Calu3 (cell line): Measurements from ENCODE around the gene LRRC36. TPM values are rescaled to one million over a fixed set of nuclear protein-coding genes. Genes with fewer than 3 reads are reported as not detected.

Experiments used
- BruUV-seq: library from RNA; stranded (reverse); fragments of 400-500 nt; replicated peaks from 2 replicates; lab custom pipeline; 2021; lab: Mats Ljungman, UMichigan
- CTCF ChIA-PET: fragments of 300-600 bp; sonication (Branson Sonifier 250); formaldehyde crosslinking; loops from one replicate; lab custom pipeline; 2022; ENCODE audit warnings: antibody characterized with exemption; lab: Charles Lee
- DNase-seq: peaks from one replicate; pipeline ENCODE4 v3.0.0; 2022
- H3K27ac Mint-ChIP-seq: one replicate; pipeline ENCODE4 v1.8.0; 2022; ENCODE audit warnings: mixed read lengths; ENCODE audit not compliant: unreplicated experiment
- H3K27me3 Mint-ChIP-seq: one replicate; pipeline ENCODE4 v1.8.0; 2022; ENCODE audit warnings: mixed read lengths; ENCODE audit not compliant: unreplicated experiment
- H3K36me3 Mint-ChIP-seq: one replicate; pipeline ENCODE4 v1.8.0; 2022; ENCODE audit warnings: mild to moderate bottlenecking, moderate library complexity, mixed read lengths; ENCODE audit not compliant: insufficient read depth, unreplicated experiment
- H3K4me1 Mint-ChIP-seq: one replicate; pipeline ENCODE4 v1.8.0; 2022; ENCODE audit warnings: mild to moderate bottlenecking, low read depth, mixed read lengths; ENCODE audit not compliant: unreplicated experiment
- H3K4me3 Mint-ChIP-seq: one replicate; pipeline ENCODE4 v1.8.0; 2022; ENCODE audit warnings: mild to moderate bottlenecking, low read depth, moderate library complexity, mixed read lengths; ENCODE audit not compliant: unreplicated experiment
- H3K9me3 Mint-ChIP-seq: one replicate; pipeline ENCODE4 v1.8.0; 2022; ENCODE audit warnings: low read depth, mixed read lengths; ENCODE audit not compliant: unreplicated experiment
- CTCF ChIP-seq: fragments of 200-600 bp; IDR thresholded peaks from one replicate; pipeline ENCODE4 v1.8.0; 2022; ENCODE audit warnings: antibody characterized with exemption; ENCODE audit not compliant: unreplicated experiment
- intact Hi-C: fragments of 100-400 bp; cut with micrococcal nuclease; formaldehyde crosslinking; loops from one replicate; pipeline ENCODE4 v1.10.0; 2022; ENCODE audit not compliant: unreplicated experiment
- total RNA-seq: library from RNA; stranded (reverse); gene quantifications from 2 replicates; pipeline ENCODE4 v1.2.3, GENCODE V29; 2022

Gene LRRC36
- total RNA-seq, 1 experiment from 2014 or later: 9.2 TPM

DNA sequence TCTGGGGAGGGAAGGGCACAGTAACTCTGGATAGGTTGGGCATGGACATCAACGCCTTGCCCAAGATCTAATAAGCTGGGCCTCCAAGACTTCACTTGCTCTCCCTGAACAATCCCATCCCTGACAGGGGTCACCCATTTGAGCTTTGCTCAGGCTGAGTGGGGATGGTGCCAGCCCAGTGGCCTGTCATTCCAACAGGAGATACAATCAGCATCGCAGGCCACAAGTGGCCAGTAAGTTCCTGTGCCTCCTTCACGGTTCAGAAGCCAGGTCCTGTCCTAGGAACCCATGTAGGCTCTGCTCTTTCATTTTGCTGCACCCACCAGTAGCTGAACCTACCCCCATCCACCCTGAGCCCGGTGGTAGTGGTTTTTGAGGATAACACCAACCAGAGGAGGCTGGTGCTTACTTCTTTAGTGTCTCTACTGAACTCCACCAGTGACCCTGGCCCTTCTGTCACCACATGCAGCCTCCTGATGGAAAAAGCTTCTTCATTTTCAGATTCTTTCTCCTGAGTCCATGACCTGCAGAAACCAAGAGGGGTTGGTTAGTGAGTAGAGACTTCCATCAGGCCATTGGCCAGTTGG is 32.4 kb upstream of the LRRC36 start:
- CTCF ChIA-PET: interaction anchor here (0.7 kb wide), 1 partner anchor 12 kb away, joined by 3 read pairs; no protein-coding TSS in a partner anchor
- Mint-ChIP-seq H3K27me3 (peaks cover 52% of the 10 kb centered on the region), H3K4me3 (no peak overlapping the region), H3K9me3 (no peaks in the 10 kb centered on the region), H3K36me3 (no peaks in the 10 kb centered on the region), H3K27ac (no peak overlapping the region), H3K4me1 (peaks cover 7% of the 10 kb centered on the region)
- no TSS peak for BruUV-seq
- intact Hi-C loops: no loop called here
- no peak for TF ChIP-seq CTCF
- no peak for DNase-seq

- intact Hi-C loops: no loop called here
- no TSS peak for BruUV-seq
- no peak for TF ChIP-seq CTCF
- Mint-ChIP-seq H3K4me3 (no peak overlapping the region), H3K4me1 (peaks cover 7% of the 10 kb centered on the region), H3K36me3 (no peaks in the 10 kb centered on the region), H3K27ac (no peak overlapping the region), H3K27me3 (peaks cover 52% of the 10 kb centered on the region), H3K9me3 (no peaks in the 10 kb centered on the region)
- CTCF ChIA-PET: interaction anchor here (0.7 kb wide), 1 partner anchor 11 kb away, joined by 3 read pairs; no protein-coding TSS in a partner anchor
- DNase-seq: no peak
Observed at GRCh38 chr16:67294938-67295361, 31.7 kb upstream of the LRRC36 start.

DNA sequence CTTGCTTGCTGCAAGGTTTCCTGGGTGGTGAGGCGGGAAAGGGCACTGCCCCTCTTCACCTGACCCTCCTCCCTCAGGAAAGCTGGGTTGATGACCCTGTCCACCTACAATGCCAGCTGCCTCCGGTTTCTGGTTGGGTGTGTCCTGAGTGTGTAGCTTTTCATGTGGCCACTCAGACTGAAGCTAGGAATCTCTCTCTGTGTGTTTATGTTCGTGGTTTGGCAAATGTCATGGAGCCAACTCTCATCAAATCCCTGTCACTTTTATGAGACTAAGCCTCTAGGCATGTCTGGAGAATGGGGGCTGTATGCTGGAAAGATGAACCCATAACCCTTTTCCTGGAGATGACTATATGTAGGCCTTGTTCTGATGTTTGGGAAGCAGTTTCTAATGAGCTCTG is 30.2 kb upstream of the LRRC36 start:
- no peak overlapping the region for H3K27ac Mint-ChIP-seq
- H3K9me3 Mint-ChIP-seq: no peaks in the 10 kb centered on the region
- intact Hi-C loops: no loop called here
- H3K4me1 Mint-ChIP-seq: peaks cover 7% of the 10 kb centered on the region
- BruUV-seq: no TSS peak
- H3K36me3 Mint-ChIP-seq: no peaks in the 10 kb centered on the region
- DNase-seq: no peak
- CTCF ChIA-PET: interaction anchor here (0.8 kb wide), 1 partner anchor 10 kb away, joined by 3 read pairs; no protein-coding TSS in a partner anchor
- no peak overlapping the region for H3K4me3 Mint-ChIP-seq
- peaks cover 58% of the 10 kb centered on the region for H3K27me3 Mint-ChIP-seq
- TF ChIP-seq CTCF: no peak

DNA sequence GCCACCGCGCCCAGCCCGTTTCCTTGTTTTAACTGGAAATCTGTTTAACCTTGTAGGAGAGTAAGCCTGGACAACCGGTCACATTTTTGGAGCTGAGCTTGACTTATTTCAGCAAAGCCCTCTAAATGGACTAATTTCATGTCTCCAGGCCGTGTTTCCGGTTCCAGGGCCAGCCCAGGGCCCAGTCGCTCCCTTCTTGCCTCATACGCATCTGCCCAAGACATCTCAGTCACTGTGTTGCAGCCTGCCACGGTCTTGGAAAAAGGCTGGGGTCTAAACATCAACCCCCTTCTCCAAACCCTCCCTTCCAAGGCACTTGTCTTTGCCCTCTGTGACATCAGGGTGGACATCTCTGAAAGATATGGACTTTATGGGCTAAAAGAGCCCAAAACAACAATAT is 28.3 kb upstream of the LRRC36 start:
- intact Hi-C loops: no loop called here
- Mint-ChIP-seq H3K27me3 (peaks cover 55% of the 10 kb centered on the region), H3K4me1 (peaks cover 7% of the 10 kb centered on the region), H3K27ac (no peak overlapping the region), H3K9me3 (no peaks in the 10 kb centered on the region), H3K4me3 (no peak overlapping the region), H3K36me3 (no peaks in the 10 kb centered on the region)
- BruUV-seq: no TSS peak
- TF ChIP-seq CTCF: no peak
- CTCF ChIA-PET: no interaction called here
- no peak for DNase-seq
